GM13976 (cell line): Measurements from ENCODE around the gene MFSD11.
A peak's percentile ranks its signal among the peaks of the same experiment; 100 is the strongest.

Experiments used
- DNase-seq: peaks from one replicate; pipeline ENCODE4 v3.0.0; 2012; ENCODE audit warnings: low spot score
- in situ Hi-C: fragments of 300-500 bp; cut with MboI; formaldehyde crosslinking; loops from one replicate; pipeline ENCODE4 v1.12.0; 2022; ENCODE audit warnings: low sequenced_read_pairs, mixed read lengths, inconsistent platforms; ENCODE audit not compliant: unreplicated experiment
- TF ChIP-seq, protein P1 (sequence below): IDR thresholded peaks from 2 replicates; pipeline ENCODE4 v1.5.1; 2012; ENCODE audit warnings: borderline replicate concordance, mild to moderate bottlenecking; ENCODE audit not compliant: insufficient read depth; ENCODE audit errors: extremely low read depth, missing control alignments, control extremely low read depth

The MFSD11 gene

DNA sequence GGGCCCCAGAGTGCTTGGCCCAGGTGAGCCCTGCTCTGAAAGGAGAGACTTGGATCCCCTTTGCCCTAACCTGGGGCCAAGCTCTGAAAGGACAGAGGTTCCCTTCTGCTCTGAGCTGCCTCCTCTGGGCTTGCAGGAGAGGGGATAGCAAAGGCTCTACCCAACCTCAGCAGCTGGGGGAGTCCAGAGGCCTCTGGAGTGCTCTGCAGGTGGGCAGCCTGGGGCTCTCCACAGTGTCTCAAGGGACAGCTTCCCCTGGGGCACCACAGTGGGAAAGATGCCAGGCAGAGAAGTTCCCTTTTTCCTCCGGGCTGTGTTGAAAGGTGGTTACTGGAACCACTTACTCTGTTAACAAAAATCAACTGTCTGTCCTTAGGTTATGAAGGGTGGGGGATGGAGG lies 82.1 kb downstream of the MFSD11 start:
- DNase-seq = no peak
- TF ChIP-seq, protein P1, sequence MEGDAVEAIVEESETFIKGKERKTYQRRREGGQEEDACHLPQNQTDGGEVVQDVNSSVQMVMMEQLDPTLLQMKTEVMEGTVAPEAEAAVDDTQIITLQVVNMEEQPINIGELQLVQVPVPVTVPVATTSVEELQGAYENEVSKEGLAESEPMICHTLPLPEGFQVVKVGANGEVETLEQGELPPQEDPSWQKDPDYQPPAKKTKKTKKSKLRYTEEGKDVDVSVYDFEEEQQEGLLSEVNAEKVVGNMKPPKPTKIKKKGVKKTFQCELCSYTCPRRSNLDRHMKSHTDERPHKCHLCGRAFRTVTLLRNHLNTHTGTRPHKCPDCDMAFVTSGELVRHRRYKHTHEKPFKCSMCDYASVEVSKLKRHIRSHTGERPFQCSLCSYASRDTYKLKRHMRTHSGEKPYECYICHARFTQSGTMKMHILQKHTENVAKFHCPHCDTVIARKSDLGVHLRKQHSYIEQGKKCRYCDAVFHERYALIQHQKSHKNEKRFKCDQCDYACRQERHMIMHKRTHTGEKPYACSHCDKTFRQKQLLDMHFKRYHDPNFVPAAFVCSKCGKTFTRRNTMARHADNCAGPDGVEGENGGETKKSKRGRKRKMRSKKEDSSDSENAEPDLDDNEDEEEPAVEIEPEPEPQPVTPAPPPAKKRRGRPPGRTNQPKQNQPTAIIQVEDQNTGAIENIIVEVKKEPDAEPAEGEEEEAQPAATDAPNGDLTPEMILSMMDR = no peak
- in situ Hi-C loops = no loop called here

DNA sequence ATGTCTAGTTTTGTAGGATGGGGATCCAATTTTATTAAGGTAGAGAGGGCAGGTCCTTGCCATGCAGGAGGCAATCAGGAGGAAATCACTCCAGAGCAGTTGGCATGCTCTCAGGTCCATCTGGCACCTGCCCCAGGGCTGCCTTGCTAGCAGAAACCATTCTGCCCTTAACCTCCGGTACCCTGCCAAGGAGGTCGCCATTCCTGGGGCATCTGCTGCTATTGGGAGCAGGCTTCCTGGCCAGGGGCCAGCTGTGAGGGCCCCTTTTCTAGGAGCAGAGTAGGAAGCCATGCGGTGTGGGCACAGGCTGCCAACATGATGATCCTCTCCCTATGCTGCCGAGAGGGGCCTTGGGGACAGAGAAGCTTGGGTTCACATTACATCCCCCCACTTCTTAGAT lies 82.6 kb downstream of the MFSD11 start:
- no peak for DNase-seq
- TF ChIP-seq, protein P1 = no peak
- in situ Hi-C loops = no loop called here

DNA sequence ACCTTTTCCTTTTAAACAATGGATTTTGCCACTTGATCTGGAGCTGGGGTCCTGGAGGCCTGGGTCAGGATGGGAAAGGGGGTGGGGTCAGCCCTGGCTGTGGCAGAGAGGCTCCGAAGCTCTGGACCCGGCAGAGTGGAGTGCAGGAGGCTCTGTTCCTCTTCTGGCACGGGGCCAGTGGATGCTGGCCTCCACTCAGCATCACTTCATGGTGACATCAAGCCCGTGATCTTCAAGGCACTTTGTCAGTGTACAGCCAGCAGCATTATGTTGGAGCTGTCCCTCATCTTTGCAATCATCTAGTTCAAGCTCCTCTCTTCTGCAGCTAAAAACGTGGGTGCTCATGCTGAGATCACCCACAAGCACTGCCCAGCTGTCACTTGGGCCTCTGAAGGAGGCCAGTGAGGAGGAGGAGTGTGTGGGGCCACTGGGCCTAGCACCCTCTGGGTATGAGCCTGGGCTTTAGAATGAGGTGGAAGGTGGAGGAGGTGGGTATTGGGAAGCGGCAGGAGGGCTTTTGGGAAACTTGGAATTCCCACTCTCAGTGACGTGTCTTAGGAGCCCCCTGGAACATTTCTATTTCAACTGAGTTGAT lies 84.4 kb downstream of the MFSD11 start:
- TF ChIP-seq, protein P1 = no peak
- DNase-seq = no peak
- in situ Hi-C loops = no loop called here

DNA sequence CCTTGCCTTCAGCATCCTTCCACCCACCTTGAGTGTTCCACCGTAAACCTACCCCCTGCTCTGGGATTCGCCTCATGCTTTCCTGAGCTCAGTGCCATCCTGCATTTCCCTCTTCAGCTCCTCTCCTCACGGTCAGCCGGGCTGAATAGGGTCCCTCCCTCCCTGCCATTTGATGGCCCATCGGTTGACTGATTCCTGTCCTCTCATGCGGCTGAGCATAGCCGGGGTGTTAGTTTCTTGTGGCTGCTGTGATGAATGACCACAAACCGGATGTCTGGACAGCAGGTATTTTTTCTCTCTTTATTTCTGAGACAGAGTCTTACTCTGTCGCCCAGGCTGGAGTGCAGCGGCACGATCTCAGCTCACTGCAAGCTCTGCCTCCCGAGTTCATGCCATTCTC lies 86.2 kb downstream of the MFSD11 start:
- peak; percentile 45 for DNase-seq
- in situ Hi-C loops = no loop called here
- TF ChIP-seq, protein P1 = no peak

DNA sequence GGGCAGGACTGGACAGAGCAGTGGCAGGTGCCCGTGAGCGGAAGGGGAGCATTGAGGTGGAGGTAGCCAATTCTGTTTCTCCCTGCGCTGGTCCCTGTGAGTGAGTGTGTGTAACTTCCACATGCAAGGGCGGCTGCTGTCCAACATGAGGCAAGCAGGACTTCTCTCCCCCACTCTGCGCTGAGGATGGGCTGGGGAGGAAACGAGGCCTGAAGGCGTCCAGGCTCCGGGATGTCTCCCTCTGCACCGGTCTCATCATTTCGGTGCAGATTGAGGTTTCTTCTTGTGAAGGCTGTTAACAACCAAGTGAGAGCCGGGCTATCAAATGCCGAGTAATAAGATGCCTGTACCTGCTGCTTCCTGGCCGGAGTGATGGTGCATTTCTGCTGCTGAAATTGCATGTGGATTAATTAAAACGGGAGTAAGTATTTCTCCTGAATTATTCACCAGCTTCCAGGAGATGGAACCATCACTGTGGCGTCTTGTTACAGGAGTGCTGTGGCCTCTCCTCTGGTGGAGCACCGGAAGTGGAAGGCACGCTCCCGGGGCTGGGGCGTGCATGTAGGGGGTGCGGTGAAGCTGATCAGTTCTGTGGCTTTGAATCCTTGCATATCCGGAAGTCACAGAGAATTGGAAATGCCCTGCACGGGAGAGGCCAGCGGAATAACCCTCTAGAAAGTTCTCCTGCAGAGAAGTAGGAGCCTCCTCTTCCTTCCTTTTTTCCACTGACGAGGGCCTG lies 88.6 kb downstream of the MFSD11 start:
- no peak for DNase-seq
- TF ChIP-seq, protein P1 = no peak
- in situ Hi-C loops = no loop called here

DNA sequence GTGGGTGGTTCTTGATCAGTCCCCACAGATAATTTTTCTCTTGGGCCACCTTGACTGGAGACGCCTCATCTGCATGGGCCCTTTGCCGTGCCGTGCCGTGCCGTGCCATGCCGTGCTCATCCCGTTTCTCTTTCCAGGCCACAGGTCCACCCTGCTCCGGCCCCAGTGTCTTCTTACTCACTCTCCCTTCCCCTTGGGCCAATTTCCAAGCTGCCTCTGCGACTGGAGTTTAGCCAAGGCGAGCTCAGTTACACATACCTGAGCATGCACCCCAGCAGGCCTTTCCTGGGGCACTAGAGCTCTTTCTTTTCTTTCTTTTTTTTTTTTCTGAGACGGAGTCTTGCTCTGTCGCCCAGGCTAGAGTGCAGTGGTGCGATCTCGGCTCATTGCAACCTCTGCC lies 89.8 kb downstream of the MFSD11 start:
- TF ChIP-seq, protein P1 = no peak
- no peak for DNase-seq
- in situ Hi-C loops = no loop called here
